Spleen (tissue), 11 donors: ENCODE data around the gene CKM. TPM values are rescaled to one million over a fixed set of nuclear protein-coding genes. Genes with fewer than 3 reads are reported as not detected.

Source experiments
- DNase-seq: peaks from one replicate; pipeline ENCODE4 v3.0.0-alpha.2; 2020
- H3K27ac ChIP-seq, 8 donors: fragments of 200-600 bp; sonication (generic) in 7 of 8; 1 replicate in 4 of 8; 2 replicates in 4 of 8; pipeline versions ENCODE4 v1.5.0 to v1.8.0; 2016 to 2021; ENCODE audit warnings: inconsistent platforms in 4 of 8, mild to moderate bottlenecking in 4 of 8, moderate library complexity in 1 of 8
- H3K27me3 ChIP-seq, 7 donors: fragments of 200-600 bp; sonication (generic) in 6 of 7; replicated peaks in 1 of 7; 1 replicate in 4 of 7; 2 replicates in 3 of 7; pipeline versions ENCODE4 v1.5.0 to v1.8.0; 2016 to 2021; ENCODE audit warnings: inconsistent platforms in 3 of 7, mild to moderate bottlenecking in 1 of 7
- H3K36me3 ChIP-seq, 6 donors: fragments of 200-600 bp; sonication (generic) in 5 of 6; 1 replicate in 4 of 6; 2 replicates in 2 of 6; pipeline versions ENCODE4 v1.5.0 to v1.8.0; 2016 to 2021; ENCODE audit warnings: inconsistent platforms in 2 of 6
- H3K4me1 ChIP-seq, 6 donors: fragments of 200-600 bp; sonication (generic) in 5 of 6; 1 replicate in 3 of 6; 2 replicates in 3 of 6; pipeline versions ENCODE4 v1.5.0 to v1.8.0; 2016 to 2021; ENCODE audit warnings: inconsistent platforms in 3 of 6
- H3K4me3 ChIP-seq, 8 donors: fragments of 200-600 bp; sonication (generic) in 7 of 8; 1 replicate in 4 of 8; 2 replicates in 4 of 8; pipeline versions ENCODE4 v1.5.0 to v1.8.0; 2016 to 2021; ENCODE audit warnings: inconsistent platforms in 4 of 8, mild to moderate bottlenecking in 4 of 8, moderate library complexity in 2 of 8
- H3K9me3 ChIP-seq, 8 donors: fragments of 200-600 bp; sonication (generic) in 7 of 8; 1 replicate in 4 of 8; 2 replicates in 4 of 8; pipeline versions ENCODE4 v1.5.0 to v1.8.0; 2016 to 2021; ENCODE audit warnings: inconsistent platforms in 4 of 8
- CTCF ChIP-seq, 11 experiments: fragments of 200-600 bp in 7 of 11; fragments of 450-650 bp in 4 of 11; sonication (generic) in 4 of 11; IDR thresholded peaks in 8 of 11; conservative IDR thresholded peaks in 3 of 11; 1 replicate in 7 of 11; 2 replicates in 4 of 11; pipeline versions ENCODE4 v1.4.0 to v1.8.0; 2016 to 2021; ENCODE audit warnings: antibody characterized with exemption in 11 of 11, inconsistent platforms in 4 of 11, mild to moderate bottlenecking in 1 of 11
- POLR2A ChIP-seq, 3 donors: fragments of 450-650 bp; IDR thresholded peaks; one replicate each; pipeline ENCODE4 v1.5.1; 2017; ENCODE audit warnings: antibody characterized with exemption in 3 of 3, mild to moderate bottlenecking in 1 of 3
- POLR2AphosphoS5 ChIP-seq, 3 donors: sonication (generic); formaldehyde crosslinking; IDR thresholded peaks; one replicate each; pipeline ENCODE4 v1.5.1; 2017; ENCODE audit warnings: antibody characterized with exemption in 3 of 3
- WGBS, 5 donors: extraction: QIAGEN DNeasy Blood & Tissue Kit in 3 of 5; methylation state at CpG; one replicate each; pipeline versions ENCODE4 v1.1.5 to v1.1.7; 2013 to 2018; 5-methylcytosine and 5-hydroxymethylcytosine counted together
- intact Hi-C: fragments of 100-400 bp; cut with DNase I; formaldehyde crosslinking; loops from one replicate; pipeline ENCODE4 v1.15.0; 2023; ENCODE audit warnings: low total_unique reads
- polyA plus RNA-seq, 3 donors: library from polyadenylated mRNA; stranded (reverse); fragments of 200-250 nt; gene quantifications; one replicate each; pipeline ENCODE4 v1.2.1, GENCODE V29; 2013
- total RNA-seq, 7 donors: library from RNA; depleted of rRNA in 3 of 7; stranded (reverse); fragments of >200 nt in 3 of 7; fragmentation: NEBNext Ultra II Directional in 4 of 7; extraction: Animal tissue kit (Norgen Biotek cat#: 25700) in 4 of 7; gene quantifications; one replicate each; pipeline versions ENCODE4 v1.1.0 to v1.2.1, GENCODE V29; 2016 to 2021
- donor health status: healthy with polysubstance abuse.
- donor health status: DM: no; HTN: no; CAD: no; lungs with moderate emphysema.
- donor health status: DM: no; HTN: no; CAD: no.
- donor health status: Bipolar disorder and iron deficiency.
- donor health status: healthy.
- donor health status: DM: no; HTN: no; CAD: no.
- donor health status: DM: yes; HTN: yes; CAD: no.

Gene CKM
- total and polyA plus RNA-seq, 10 donors, result 0.29 to 4.4 (median 0.62) TPM; not detected in 6

- no peak overlapping the region for H3K27ac ChIP-seq
- WGBS, 5 donors, result 92 to 95% (median 92%) methylated on average over 14 of the region's 14 CpGs
- TF ChIP-seq CTCF (IDR thresholded peaks at IDR 0.05 in 8 of 11, conservative IDR thresholded peaks at IDR 0.05 in 3 of 11) (no peak), POLR2A (IDR thresholded peaks at IDR 0.05) (no peak), POLR2AphosphoS5 (IDR thresholded peaks at IDR 0.05) (no peak)
- H3K4me1 ChIP-seq, result no peaks in the 10 kb centered on the region
- H3K27me3 ChIP-seq, result no peaks in the 10 kb centered on the region
- intact Hi-C loops, result no loop called here
- no peak for DNase-seq
- no peaks in the 10 kb centered on the region for H3K9me3 ChIP-seq
- H3K36me3 ChIP-seq, result peaks cover 0 to 94% (median 24%) of the 10 kb centered on the region in 6 donors
- H3K4me3 ChIP-seq, result no peak overlapping the region
These were observed 38.9 kb upstream of the CKM start for GRCh38 chr19:45361608-45362007.

DNA sequence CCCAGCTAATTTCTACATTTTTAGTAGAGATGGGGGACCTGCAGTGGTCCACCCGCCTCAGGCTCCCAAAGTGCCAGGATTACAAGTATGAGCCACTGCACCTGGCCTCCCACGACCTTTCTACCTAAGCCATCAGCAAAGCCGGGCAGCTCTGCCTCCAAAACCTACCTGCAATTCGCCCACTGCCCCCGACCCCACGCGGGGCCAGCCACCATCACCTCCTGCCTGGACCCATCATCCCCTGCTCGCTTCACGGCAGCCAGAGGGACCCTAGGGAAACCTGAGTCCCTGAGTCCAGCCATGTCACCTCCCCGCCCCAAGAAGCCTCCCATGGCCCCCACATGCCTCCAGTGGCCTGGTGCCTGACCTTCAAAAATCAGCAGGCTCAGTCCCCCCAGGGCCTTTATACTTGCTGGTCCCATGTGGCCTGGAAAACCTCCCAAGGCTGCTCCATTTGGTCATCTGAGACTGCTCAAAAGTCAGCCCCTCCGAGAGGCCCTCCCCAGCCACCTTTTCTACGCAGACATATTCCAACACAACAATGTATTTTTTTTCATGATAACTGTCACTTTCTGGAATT, 35.6 kb upstream of the CKM start:
- Histone ChIP-seq H3K4me3 (no peak overlapping the region), H3K27me3 (no peaks in the 10 kb centered on the region), H3K9me3 (no peaks in the 10 kb centered on the region), H3K4me1 (no peaks in the 10 kb centered on the region), H3K27ac (no peak overlapping the region), H3K36me3 (peaks cover 0 to 100% (median 20%) of the 10 kb centered on the region in 6 donors)
- no peak for DNase-seq
- TF ChIP-seq POLR2A (IDR thresholded peaks at IDR 0.05) (no peak), POLR2AphosphoS5 (IDR thresholded peaks at IDR 0.05) (no peak), CTCF (IDR thresholded peaks at IDR 0.05 in 8 of 11, conservative IDR thresholded peaks at IDR 0.05 in 3 of 11) (no peak)
- intact Hi-C loops, result no loop called here
- WGBS, 5 donors, result 93 to 96% (median 95%) methylated on average over 12 of the region's 12 CpGs

DNA sequence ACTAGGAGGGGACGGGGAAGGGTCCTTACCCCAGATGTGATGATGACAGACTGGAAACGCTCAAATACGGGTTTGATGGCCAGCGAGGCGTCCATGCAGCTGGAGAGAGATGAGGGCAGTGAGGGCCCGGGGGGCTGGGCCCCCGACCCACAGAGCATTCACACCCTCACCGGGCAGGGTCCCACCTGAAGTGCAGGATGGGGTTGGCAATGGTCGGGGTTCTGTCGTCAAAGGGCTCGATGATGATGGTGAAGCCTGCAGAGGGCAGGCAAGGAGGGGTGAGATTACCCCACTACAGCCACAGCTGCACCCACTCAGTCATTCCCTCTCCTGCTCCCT, 34.7 kb upstream of the CKM start:
- 89 to 98% (median 94%) methylated on average over 11 of the region's 11 CpGs for WGBS, 5 donors
- no peak overlapping the region for H3K4me3 ChIP-seq
- H3K9me3 ChIP-seq, result no peaks in the 10 kb centered on the region
- H3K4me1 ChIP-seq, result no peaks in the 10 kb centered on the region
- H3K27ac ChIP-seq, result no peak overlapping the region
- no peak for DNase-seq
- peaks cover 0 to 100% (median 25%) of the 10 kb centered on the region in 6 donors for H3K36me3 ChIP-seq
- no peaks in the 10 kb centered on the region for H3K27me3 ChIP-seq
- intact Hi-C loops, result no loop called here
- TF ChIP-seq CTCF (IDR thresholded peaks at IDR 0.05 in 8 of 11, conservative IDR thresholded peaks at IDR 0.05 in 3 of 11) (no peak), POLR2AphosphoS5 (IDR thresholded peaks at IDR 0.05) (no peak), POLR2A (IDR thresholded peaks at IDR 0.05) (no peak)

DNA sequence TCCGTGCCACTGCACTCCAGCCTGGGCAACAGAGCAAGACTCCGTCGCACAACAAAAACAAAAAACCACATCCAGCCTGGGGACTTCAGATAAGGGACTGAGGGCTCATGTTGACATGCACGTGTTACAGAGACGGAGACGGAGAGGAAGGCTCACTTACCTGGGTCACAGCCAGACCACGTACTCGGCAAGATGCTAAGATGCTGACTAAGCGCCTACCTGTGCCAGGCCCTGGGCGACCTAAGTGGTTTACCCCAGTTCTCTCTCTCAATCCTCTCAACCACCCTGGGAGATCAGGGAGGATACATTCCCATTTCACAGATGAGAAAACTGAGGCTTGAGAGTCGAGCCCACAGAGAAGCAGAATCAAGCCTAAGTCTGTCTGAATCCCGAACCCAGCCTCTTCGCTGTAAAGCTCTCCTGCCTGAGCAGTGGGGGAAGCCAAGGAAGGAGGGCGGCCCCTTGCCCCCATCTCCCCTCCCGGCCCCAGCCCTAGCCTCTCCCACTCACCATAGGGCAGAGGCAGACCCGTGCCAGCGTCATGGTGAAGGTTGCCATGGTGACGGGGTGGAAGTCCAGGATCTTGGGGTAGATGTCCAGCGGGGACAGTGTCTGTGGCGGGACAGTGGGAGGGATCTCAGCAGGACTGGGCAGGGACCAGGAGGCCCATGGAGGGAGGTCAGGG, 34.2 kb upstream of the CKM start:
- WGBS, 5 donors, result 90 to 95% (median 94%) methylated on average over 18 to 20 of the region's 20 CpGs
- DNase-seq, result no peak
- Histone ChIP-seq H3K36me3 (peaks cover 0 to 100% (median 28%) of the 10 kb centered on the region in 6 donors), H3K9me3 (no peaks in the 10 kb centered on the region), H3K27ac (no peak overlapping the region), H3K4me3 (no peak overlapping the region), H3K27me3 (no peaks in the 10 kb centered on the region), H3K4me1 (no peaks in the 10 kb centered on the region)
- intact Hi-C loops, result no loop called here
- TF ChIP-seq POLR2AphosphoS5 (IDR thresholded peaks at IDR 0.05), result no peak
- TF ChIP-seq CTCF (IDR thresholded peaks at IDR 0.05 in 8 of 11, conservative IDR thresholded peaks at IDR 0.05 in 3 of 11), result no peak
- TF ChIP-seq POLR2A (IDR thresholded peaks at IDR 0.05), result no peak
